ENCODE results near the gene SKP2.
A peak's percentile ranks its signal among the peaks of the same experiment; 100 is the strongest.

The SKP2 gene

GRCh38 chr5:36151434-36152323, at the start of gene SKP2, which contains the start of gene LMBRD2:
Gene SKP2, plus strand, starts transcription at chr5:36152111. Its CDS starts 152 bp downstream, at chr5:36152263.
Gene LMBRD2, minus strand, starts transcription at chr5:36151887. Its CDS starts 8,538 bp downstream, at chr5:36143349.
- ChIA-PET POLR2A (interaction anchor here (0.8 to 3.2 kb wide), 12 partner anchors 11 to 1236 kb away, joined by 3 to 18 read pairs (median 4); partner anchors contain the start of genes BRIX1, NADK2, RAD1 and UGT3A2), CTCF (interaction anchor here (0.7 to 1.7 kb wide), 6 partner anchors 12 to 112 kb away, joined by 3 to 11 read pairs (median 4); no protein-coding TSS in a partner anchor)
- peak; percentile 93 for DNase-seq (ENCODE audit: extremely low spot score)
- TF ChIP-seq ELF4 (IDR thresholded peaks at IDR 0.05) (peak; percentile 39), ARNT (IDR thresholded peaks at IDR 0.05) (no peak), SP1 (IDR thresholded peaks at IDR 0.05) (no peak), L3MBTL2 (conservative IDR thresholded peaks at IDR 0.05) (peak; percentile 34)

GRCh38 chr5:36105819-36106218, 46.1 kb upstream of the SKP2 start:
- no peak for DNase-seq (ENCODE audit: extremely low spot score)
- TF ChIP-seq FOXM1 (IDR thresholded peaks at IDR 0.05; ENCODE audit: borderline replicate concordance) (no peak), FOXK2 (IDR thresholded peaks at IDR 0.05) (no peak), CTBP1 (IDR thresholded peaks at IDR 0.05; ENCODE audit: borderline replicate concordance) (no peak), PKNOX1 (IDR thresholded peaks at IDR 0.05) (no peak), L3MBTL2 (conservative IDR thresholded peaks at IDR 0.05) (no peak), ZNF384 (IDR thresholded peaks at IDR 0.05) (no peak), BHLHE40 (IDR thresholded peaks at IDR 0.05; ENCODE audit: borderline replicate concordance) (no peak), NFRKB (IDR thresholded peaks at IDR 0.05) (no peak), ARNT (IDR thresholded peaks at IDR 0.05) (no peak), ELF4 (IDR thresholded peaks at IDR 0.05) (no peak), FOXA1 (IDR thresholded peaks at IDR 0.05) (no peak), SUZ12 (IDR thresholded peaks at IDR 0.05) (no peak), LEF1 (IDR thresholded peaks at IDR 0.05; ENCODE audit: borderline replicate concordance) (no peak), HDGF (IDR thresholded peaks at IDR 0.05; ENCODE audit: borderline replicate concordance) (no peak), TARDBP (IDR thresholded peaks at IDR 0.05) (no peak), SP1 (IDR thresholded peaks at IDR 0.05) (no peak)
- CTCF ChIA-PET = no interaction called here
- POLR2A ChIA-PET = no interaction called here

GRCh38 chr5:36108758-36109460, 43.0 kb upstream of the SKP2 start:
- no peak for TF ChIP-seq FOXM1 (IDR thresholded peaks at IDR 0.05; ENCODE audit: borderline replicate concordance)
- TF ChIP-seq ARNT (IDR thresholded peaks at IDR 0.05) = no peak
- no peak for TF ChIP-seq L3MBTL2 (conservative IDR thresholded peaks at IDR 0.05)
- TF ChIP-seq TARDBP (IDR thresholded peaks at IDR 0.05) = no peak
- TF ChIP-seq ELF4 (IDR thresholded peaks at IDR 0.05) = no peak
- TF ChIP-seq FOXA1 (IDR thresholded peaks at IDR 0.05) = no peak
- TF ChIP-seq NFRKB (IDR thresholded peaks at IDR 0.05) = no peak
- no peak for TF ChIP-seq PKNOX1 (IDR thresholded peaks at IDR 0.05)
- no peak for TF ChIP-seq CTBP1 (IDR thresholded peaks at IDR 0.05; ENCODE audit: borderline replicate concordance)
- TF ChIP-seq ZNF384 (IDR thresholded peaks at IDR 0.05) = no peak
- ChIA-PET POLR2A (no interaction called here), CTCF (interaction anchor here (0.6 kb wide), 1 partner anchor 1095 kb away, joined by 5 read pairs; no protein-coding TSS in a partner anchor)
- no peak for DNase-seq (ENCODE audit: extremely low spot score)

GRCh38 chr5:36111238-36111637, 40.7 kb upstream of the SKP2 start:
- no peak for DNase-seq (ENCODE audit: extremely low spot score)
- CTCF ChIA-PET = interaction anchor here (0.6 kb wide), 1 partner anchor 9 kb away, joined by 3 read pairs; no protein-coding TSS in a partner anchor
- POLR2A ChIA-PET = no interaction called here
- no peak for TF ChIP-seq ZNF384 (IDR thresholded peaks at IDR 0.05)
- TF ChIP-seq BHLHE40 (IDR thresholded peaks at IDR 0.05; ENCODE audit: borderline replicate concordance) = no peak
- no peak for TF ChIP-seq LEF1 (IDR thresholded peaks at IDR 0.05; ENCODE audit: borderline replicate concordance)
- TF ChIP-seq SP1 (IDR thresholded peaks at IDR 0.05) = no peak
- TF ChIP-seq CTBP1 (IDR thresholded peaks at IDR 0.05; ENCODE audit: borderline replicate concordance) = no peak
- TF ChIP-seq NFRKB (IDR thresholded peaks at IDR 0.05) = no peak
- TF ChIP-seq FOXA1 (IDR thresholded peaks at IDR 0.05) = no peak
- TF ChIP-seq TARDBP (IDR thresholded peaks at IDR 0.05) = no peak
- TF ChIP-seq HDGF (IDR thresholded peaks at IDR 0.05; ENCODE audit: borderline replicate concordance) = no peak
- TF ChIP-seq FOXM1 (IDR thresholded peaks at IDR 0.05; ENCODE audit: borderline replicate concordance) = no peak
- no peak for TF ChIP-seq ARNT (IDR thresholded peaks at IDR 0.05)
- no peak for TF ChIP-seq PKNOX1 (IDR thresholded peaks at IDR 0.05)
- no peak for TF ChIP-seq L3MBTL2 (conservative IDR thresholded peaks at IDR 0.05)
- no peak for TF ChIP-seq SUZ12 (IDR thresholded peaks at IDR 0.05)
- TF ChIP-seq FOXK2 (IDR thresholded peaks at IDR 0.05) = no peak
- no peak for TF ChIP-seq ELF4 (IDR thresholded peaks at IDR 0.05)

- POLR2A ChIA-PET = no interaction called here
- TF ChIP-seq ELF4 (IDR thresholded peaks at IDR 0.05) = no peak
- TF ChIP-seq BHLHE40 (IDR thresholded peaks at IDR 0.05; ENCODE audit: borderline replicate concordance) = no peak
- TF ChIP-seq CTBP1 (IDR thresholded peaks at IDR 0.05; ENCODE audit: borderline replicate concordance) = no peak
- TF ChIP-seq HDGF (IDR thresholded peaks at IDR 0.05; ENCODE audit: borderline replicate concordance) = no peak
- TF ChIP-seq FOXK2 (IDR thresholded peaks at IDR 0.05) = no peak
- no peak for TF ChIP-seq ARNT (IDR thresholded peaks at IDR 0.05)
- TF ChIP-seq FOXM1 (IDR thresholded peaks at IDR 0.05; ENCODE audit: borderline replicate concordance) = no peak
- no peak for TF ChIP-seq SP1 (IDR thresholded peaks at IDR 0.05)
- TF ChIP-seq SUZ12 (IDR thresholded peaks at IDR 0.05) = no peak
- TF ChIP-seq NFRKB (IDR thresholded peaks at IDR 0.05) = no peak
- TF ChIP-seq PKNOX1 (IDR thresholded peaks at IDR 0.05) = no peak
- TF ChIP-seq ZNF384 (IDR thresholded peaks at IDR 0.05) = no peak
- no peak for TF ChIP-seq L3MBTL2 (conservative IDR thresholded peaks at IDR 0.05)
- no peak for TF ChIP-seq TARDBP (IDR thresholded peaks at IDR 0.05)
- no peak for TF ChIP-seq LEF1 (IDR thresholded peaks at IDR 0.05; ENCODE audit: borderline replicate concordance)
- no peak for TF ChIP-seq FOXA1 (IDR thresholded peaks at IDR 0.05)
- CTCF ChIA-PET = no interaction called here
- DNase-seq (ENCODE audit: extremely low spot score) = no peak
These were observed 26.0 kb upstream of the SKP2 start for GRCh38 chr5:36125868-36126267.

Data from HEK293T (cell line).